ENCODE data around the gene C1orf21.

The C1orf21 gene

DNA sequence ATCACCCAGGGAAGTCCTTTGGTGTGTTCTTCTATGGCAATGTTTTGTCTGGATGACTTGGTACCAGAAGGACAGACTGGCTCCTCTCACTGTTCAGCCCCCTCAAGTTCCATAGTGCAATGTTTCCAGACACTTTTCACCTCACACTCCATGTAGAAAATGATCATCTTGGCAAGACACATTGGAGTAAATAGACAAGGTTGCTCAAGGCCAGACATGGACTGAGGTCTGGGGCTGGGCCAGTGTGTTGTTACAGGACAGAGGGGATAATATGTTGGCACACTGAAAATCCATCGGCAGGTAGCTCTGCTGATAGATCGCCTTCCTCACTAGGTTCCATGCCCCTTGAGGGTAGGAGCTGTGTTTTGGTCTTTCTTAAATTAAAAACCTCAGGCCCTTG is 51.5 kb downstream of the C1orf21 start:
- TF ChIP-seq, protein P1, sequence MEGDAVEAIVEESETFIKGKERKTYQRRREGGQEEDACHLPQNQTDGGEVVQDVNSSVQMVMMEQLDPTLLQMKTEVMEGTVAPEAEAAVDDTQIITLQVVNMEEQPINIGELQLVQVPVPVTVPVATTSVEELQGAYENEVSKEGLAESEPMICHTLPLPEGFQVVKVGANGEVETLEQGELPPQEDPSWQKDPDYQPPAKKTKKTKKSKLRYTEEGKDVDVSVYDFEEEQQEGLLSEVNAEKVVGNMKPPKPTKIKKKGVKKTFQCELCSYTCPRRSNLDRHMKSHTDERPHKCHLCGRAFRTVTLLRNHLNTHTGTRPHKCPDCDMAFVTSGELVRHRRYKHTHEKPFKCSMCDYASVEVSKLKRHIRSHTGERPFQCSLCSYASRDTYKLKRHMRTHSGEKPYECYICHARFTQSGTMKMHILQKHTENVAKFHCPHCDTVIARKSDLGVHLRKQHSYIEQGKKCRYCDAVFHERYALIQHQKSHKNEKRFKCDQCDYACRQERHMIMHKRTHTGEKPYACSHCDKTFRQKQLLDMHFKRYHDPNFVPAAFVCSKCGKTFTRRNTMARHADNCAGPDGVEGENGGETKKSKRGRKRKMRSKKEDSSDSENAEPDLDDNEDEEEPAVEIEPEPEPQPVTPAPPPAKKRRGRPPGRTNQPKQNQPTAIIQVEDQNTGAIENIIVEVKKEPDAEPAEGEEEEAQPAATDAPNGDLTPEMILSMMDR (IDR thresholded peaks at IDR 0.05) = no peak

DNA sequence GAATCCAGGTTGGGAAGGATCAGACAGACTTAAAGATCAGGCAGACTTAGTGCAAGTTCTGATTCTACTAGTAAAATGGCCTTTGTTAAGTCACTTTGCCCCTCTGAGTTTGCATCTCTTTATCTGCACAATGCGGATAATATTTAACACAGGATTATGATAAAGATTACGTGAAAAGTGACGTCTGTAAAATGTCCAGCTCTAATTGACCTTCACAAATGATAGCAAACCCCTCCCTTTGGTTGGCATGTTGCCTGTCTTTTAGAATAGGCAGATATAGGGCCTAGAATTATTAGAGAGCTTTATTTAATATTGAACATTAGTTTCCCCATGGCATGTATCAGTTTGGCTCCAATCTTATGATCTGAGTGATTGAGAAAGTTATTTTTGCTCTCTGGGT is 55.4 kb downstream of the C1orf21 start:
- TF ChIP-seq, protein P1 (IDR thresholded peaks at IDR 0.05) = no peak

DNA sequence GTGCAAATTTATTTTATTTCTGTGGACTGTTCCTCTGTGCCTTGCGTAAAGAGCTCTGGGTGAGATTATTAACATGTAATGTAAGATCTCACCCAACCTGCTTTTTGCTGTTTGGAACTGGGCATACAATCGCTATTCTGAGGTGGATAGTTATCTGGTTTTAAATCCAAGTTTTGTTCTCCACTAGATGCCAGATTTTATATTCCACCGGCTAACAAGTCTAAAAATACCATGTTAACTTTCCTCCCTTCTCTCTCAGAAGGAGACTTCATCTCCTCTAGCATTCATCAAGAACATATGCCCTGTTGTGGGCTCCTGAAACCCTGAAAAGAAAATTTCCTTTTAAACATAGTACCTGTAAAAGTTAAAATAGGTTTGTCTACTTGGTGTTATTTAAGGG is 56.4 kb downstream of the C1orf21 start:
- TF ChIP-seq, protein P1 (IDR thresholded peaks at IDR 0.05) = no peak

DNA sequence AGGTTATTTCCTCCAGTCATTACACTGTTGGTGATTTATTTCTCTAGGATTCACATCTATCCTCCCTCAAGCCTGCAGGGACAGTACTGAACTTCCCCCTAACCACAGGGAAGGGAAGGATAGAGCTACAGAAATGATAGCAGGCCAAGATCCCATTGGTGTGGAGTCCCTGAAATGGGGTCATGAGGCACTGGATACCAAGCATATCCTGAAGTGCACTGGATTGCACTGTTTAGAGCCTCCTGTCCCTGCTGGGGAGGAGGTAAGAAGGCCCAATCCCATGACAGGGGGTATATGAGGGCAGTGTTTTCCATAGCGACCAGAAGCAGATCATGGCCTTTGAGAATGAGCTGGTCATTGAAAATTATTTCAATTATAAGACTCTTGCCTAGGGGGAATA is 56.8 kb downstream of the C1orf21 start:
- TF ChIP-seq, protein P1 (IDR thresholded peaks at IDR 0.05) = no peak

DNA sequence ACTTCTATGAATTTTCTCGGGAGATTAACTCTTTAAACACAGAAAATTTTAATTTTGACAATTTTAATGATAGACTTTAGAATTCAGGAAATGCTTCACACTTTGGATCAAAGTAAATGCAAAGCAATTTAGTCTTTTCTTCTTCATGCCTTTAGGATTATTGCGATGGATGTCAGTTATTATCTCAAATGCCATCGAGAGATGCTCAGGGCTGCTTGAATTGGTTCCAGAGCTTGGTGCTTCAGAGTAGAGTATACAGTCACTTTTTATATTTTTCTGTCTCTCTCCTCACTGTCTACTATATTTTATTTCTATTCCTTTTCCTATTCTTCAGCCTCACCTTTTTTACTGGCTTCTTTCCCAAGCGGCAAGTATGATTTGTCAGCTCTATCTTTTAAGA is 59.2 kb downstream of the C1orf21 start:
- TF ChIP-seq, protein P1 (IDR thresholded peaks at IDR 0.05) = no peak

DNA sequence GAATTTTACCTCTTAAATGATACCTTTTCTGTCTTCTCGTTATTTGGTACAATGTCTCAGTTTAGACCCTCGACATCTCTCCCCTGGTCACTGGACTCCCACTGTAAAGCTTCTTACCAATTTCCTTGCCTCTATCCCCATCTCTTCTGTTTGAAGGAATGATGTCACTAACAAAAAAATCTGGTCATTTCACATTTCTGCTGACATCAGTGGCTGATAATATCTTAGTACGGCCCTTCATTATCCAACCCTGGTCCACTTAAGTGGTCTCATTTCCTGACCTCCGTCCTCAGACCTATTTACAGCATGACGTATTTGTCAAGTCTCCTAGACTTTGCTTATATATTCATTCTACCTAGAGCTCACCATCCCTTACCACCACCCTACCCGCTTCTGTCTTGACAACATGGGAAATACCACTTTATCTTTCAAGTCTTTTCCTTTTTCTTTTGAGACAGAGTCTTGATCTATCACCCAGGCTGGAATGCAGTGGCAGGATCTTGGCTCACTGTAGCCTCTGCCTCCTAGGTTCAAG is 60.9 kb downstream of the C1orf21 start:
- TF ChIP-seq, protein P1 (IDR thresholded peaks at IDR 0.05) = no peak

DNA sequence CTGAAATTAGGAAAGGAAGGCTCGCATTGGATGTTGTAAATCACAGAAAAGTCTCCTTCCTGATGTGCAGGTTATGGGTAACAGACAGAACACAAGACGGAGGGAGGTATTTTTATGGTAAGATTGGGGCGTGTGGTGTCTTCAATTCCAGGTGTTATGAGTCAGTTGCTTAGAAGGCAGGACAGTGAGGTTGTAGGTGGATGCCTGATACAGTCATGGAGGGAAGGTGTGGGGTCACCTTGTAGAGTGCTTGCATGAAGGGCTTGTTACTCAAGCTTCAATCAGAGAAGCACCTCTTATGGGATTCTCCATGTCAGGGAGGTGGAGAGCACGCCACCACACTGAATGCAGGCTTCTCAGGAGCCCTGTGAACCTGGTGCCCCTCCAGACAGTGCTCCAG is 63.1 kb downstream of the C1orf21 start:
- TF ChIP-seq, protein P1 (IDR thresholded peaks at IDR 0.05) = no peak

DNA sequence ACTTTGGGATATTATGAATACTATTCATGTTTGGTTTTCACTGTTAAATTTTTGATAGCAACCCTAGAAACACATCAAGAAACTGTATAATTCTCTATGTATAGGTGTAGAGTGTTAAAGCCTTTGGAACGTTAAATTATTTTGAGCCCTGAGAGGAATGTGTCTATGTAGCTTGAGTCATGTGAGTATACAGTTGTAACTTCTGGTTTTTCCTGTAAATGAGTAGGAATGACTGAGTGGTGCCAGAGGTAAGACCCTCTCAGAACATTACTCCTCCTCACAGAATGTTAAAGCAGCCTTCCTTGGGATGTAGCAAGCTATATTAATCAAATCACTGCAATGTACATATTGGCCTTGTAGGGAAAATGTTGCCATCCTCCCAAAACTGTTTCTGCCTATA is 69.0 kb downstream of the C1orf21 start:
- TF ChIP-seq, protein P1 (IDR thresholded peaks at IDR 0.05) = no peak
